ENCODE measurements around the gene CSGALNACT2.

- no peak for TF ChIP-seq CTCF (IDR thresholded peaks at IDR 0.05)
- no peak for TF ChIP-seq EP300 (IDR thresholded peaks at IDR 0.05)
These were observed 13.1 kb downstream of the CSGALNACT2 start for GRCh38 chr10:43151371-43151770.
